Spinal cord (tissue), 10 donors: Measurements from ENCODE around the gene MX1. TPM values are rescaled to one million over a fixed set of nuclear protein-coding genes. Genes with fewer than 3 reads are reported as not detected.

Experiments
- DNase-seq, 6 donors: peaks; one replicate each; pipeline versions ENCODE4 v3.0.0 to v3.0.0-alpha.2; 2013 to 2015; ENCODE audit warnings: low spot score in 6 of 6, low read depth in 4 of 6
- H3K27ac ChIP-seq: one replicate; pipeline ENCODE4 v1.5.1; 2013; ENCODE audit warnings: low read depth, low read length, control low read depth
- H3K27me3 ChIP-seq: one replicate; pipeline ENCODE4 v1.6.1; 2013; ENCODE audit warnings: low read length; ENCODE audit not compliant: control insufficient read depth, insufficient read depth
- H3K36me3 ChIP-seq: one replicate; pipeline ENCODE4 v1.6.1; 2013; ENCODE audit warnings: low read length; ENCODE audit not compliant: control insufficient read depth, insufficient read depth
- H3K4me1 ChIP-seq: one replicate; pipeline ENCODE4 v1.6.1; 2013; ENCODE audit warnings: low read length; ENCODE audit not compliant: control insufficient read depth, insufficient read depth
- H3K4me3 ChIP-seq: one replicate; pipeline ENCODE4 v1.5.1; 2013; ENCODE audit warnings: low read depth, low read length, control low read depth
- H3K9me3 ChIP-seq: one replicate; pipeline ENCODE4 v1.6.1; 2013; ENCODE audit warnings: low read length; ENCODE audit not compliant: control insufficient read depth, insufficient read depth
- WGBS: methylation state at CpG from one replicate; pipeline ENCODE4 v1.1.5; 2013; ENCODE audit warnings: missing lambda C conversion rate; ENCODE audit not compliant: insufficient coverage; 5-methylcytosine and 5-hydroxymethylcytosine counted together
- long read RNA-seq, 4 donors: transcript quantifications; one replicate each; lab custom pipeline, GENCODE V29; 2026
- polyA plus RNA-seq, 2 donors: library from polyadenylated mRNA; unstranded; fragments of 120-200 nt; gene quantifications; one replicate each; pipeline ENCODE4 v1.2.1, GENCODE V29; 2013; ENCODE audit not compliant: insufficient read length in 2 of 2
- total RNA-seq, 2 donors: library from RNA; depleted of rRNA in 1 of 2; stranded (reverse); fragments of 120-200 nt in 1 of 2; fragments of >200 nt in 1 of 2; gene quantifications; one replicate each; pipeline versions ENCODE4 v1.2.3 to v1.2.4, GENCODE V29; 2013 to 2014
- donor health status: healthy.

Gene MX1
- 10 to 100 TPM; 33.3 to 37.4 TPM for total RNA-seq
- polyA plus RNA-seq = 10 to 100 TPM; 16.0 to 17.8 TPM
- long read RNA-seq, donor 1, partial matches to known transcripts = 0 of 2 reads
- long read RNA-seq, donor 1, other reads (novel, unspliced or antisense) = 0 of 2 reads
- long read RNA-seq, donor 2 = 0 reads
- long read RNA-seq, donor 3 = 0 reads
- long read RNA-seq, donor 4, partial matches to known transcripts = 0 of 1 reads
- long read RNA-seq, donor 4, other reads (novel, unspliced or antisense) = 0 of 1 reads

DNA sequence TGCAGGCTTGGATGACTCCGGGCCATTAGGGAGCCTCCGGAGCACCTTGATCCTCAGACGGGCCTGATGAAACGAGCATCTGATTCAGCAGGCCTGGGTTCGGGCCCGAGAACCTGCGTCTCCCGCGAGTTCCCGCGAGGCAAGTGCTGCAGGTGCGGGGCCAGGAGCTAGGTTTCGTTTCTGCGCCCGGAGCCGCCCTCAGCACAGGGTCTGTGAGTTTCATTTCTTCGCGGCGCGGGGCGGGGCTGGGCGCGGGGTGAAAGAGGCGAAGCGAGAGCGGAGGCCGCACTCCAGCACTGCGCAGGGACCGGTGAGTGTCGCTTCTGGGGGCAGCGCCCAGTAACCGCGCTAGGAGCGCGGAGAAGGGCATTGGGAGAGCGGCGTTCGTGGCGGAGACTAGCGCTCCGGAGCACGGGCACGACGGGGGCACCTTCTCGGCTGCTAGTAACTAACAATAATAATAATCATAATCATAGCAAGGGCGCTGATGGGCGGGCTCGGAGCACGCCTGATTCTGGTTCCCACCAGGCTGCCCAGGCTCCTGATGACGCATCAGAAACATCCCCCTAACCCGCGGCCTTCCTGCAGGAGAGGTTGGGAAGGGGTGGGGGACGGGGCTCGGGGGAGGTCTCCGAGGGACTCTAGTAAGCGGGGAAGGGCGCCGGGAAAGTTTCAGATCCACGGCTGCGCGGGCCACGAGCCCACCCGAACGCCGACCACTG lies at the start of gene MX1:
Gene MX1, plus strand, starts transcription at position 286 of the 722 bp plus-strand sequence. CDS start 5,832 bp downstream, outside the sequence.
- no peak within 1 kb of the TSS for H3K27ac ChIP-seq

DNA sequence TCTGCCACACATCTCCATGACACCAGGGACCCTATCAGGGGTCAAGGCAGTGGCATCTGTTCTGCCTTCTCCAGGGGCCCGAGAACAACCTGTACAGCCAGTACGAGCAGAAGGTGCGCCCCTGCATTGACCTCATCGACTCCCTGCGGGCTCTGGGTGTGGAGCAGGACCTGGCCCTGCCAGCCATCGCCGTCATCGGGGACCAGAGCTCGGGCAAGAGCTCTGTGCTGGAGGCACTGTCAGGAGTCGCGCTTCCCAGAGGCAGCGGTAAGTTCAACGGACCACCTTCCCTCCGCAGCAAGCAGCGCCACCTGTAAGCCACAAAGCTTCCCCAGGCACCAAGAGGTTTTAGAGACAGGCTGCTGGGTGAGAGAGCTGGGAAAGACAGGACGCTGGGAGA lies 48.3 kb upstream of the MX1 start:
- WGBS = 81% methylated on average over 12 of the region's 16 CpGs
- H3K4me1 ChIP-seq = no peaks in the 10 kb centered on the region
- H3K9me3 ChIP-seq = no peaks in the 10 kb centered on the region
- DNase-seq = no peak
- H3K27me3 ChIP-seq = no peaks in the 10 kb centered on the region
- H3K36me3 ChIP-seq = no peaks in the 10 kb centered on the region
- H3K27ac ChIP-seq = no peak overlapping the region
- H3K4me3 ChIP-seq = no peak overlapping the region

More for the DNA sequence above, at the start of gene MX1:
- H3K27me3 ChIP-seq = peaks cover 17% of the 10 kb centered on the region
- H3K9me3 ChIP-seq = no peaks in the 10 kb centered on the region
- H3K4me1 ChIP-seq = peaks cover 23% of the 10 kb centered on the region
- 2% methylated on average over 58 of the region's 65 CpGs for WGBS
- H3K36me3 ChIP-seq = no peaks in the 10 kb centered on the region
- DNase-seq = peak in 4 of 6 donors; percentile 7 to 57 (median 30)
- H3K4me3 ChIP-seq = peak within 1 kb of the TSS; percentile 76

GRCh38 chr21:41378849-41379248 lies 47.2 kb upstream of the MX1 start:
- no peak for DNase-seq
- Histone ChIP-seq H3K4me1 (no peaks in the 10 kb centered on the region), H3K4me3 (no peak overlapping the region), H3K27me3 (no peaks in the 10 kb centered on the region), H3K27ac (no peak overlapping the region), H3K9me3 (no peaks in the 10 kb centered on the region), H3K36me3 (no peaks in the 10 kb centered on the region)
- WGBS = 79% methylated on average over 6 of the region's 8 CpGs

- H3K36me3 ChIP-seq = no peaks in the 10 kb centered on the region
- no peak for DNase-seq
- no peak overlapping the region for H3K4me3 ChIP-seq
- H3K4me1 ChIP-seq = no peaks in the 10 kb centered on the region
- 92% methylated on average over 11 of the region's 12 CpGs for WGBS
- no peak overlapping the region for H3K27ac ChIP-seq
- no peaks in the 10 kb centered on the region for H3K9me3 ChIP-seq
- no peaks in the 10 kb centered on the region for H3K27me3 ChIP-seq
These were observed 46.1 kb upstream of the MX1 start for GRCh38 chr21:41379901-41380300.

DNA sequence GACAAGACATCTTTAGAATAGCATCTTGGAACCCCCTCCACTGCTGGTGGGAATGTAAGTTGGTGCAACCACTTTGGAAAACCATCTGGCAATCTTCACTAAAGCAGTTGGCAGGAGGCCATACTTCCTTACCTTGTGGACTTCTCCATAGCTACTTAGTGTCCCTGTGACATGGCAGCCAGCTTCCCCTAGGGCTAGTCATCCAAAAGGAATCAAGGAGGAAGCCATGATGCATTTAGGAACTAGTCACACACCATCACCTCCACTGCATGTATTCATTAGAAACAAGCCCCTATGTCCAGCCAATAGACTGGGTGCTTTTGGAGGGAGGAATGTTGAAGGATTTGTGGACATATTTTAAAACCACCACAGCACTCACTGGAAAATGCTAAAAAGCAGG lies 44.3 kb upstream of the MX1 start:
- Histone ChIP-seq H3K36me3 (no peaks in the 10 kb centered on the region), H3K4me1 (peaks cover 5% of the 10 kb centered on the region), H3K27ac (no peak overlapping the region), H3K9me3 (no peaks in the 10 kb centered on the region), H3K27me3 (no peaks in the 10 kb centered on the region), H3K4me3 (no peak overlapping the region)
- DNase-seq = no peak

DNA sequence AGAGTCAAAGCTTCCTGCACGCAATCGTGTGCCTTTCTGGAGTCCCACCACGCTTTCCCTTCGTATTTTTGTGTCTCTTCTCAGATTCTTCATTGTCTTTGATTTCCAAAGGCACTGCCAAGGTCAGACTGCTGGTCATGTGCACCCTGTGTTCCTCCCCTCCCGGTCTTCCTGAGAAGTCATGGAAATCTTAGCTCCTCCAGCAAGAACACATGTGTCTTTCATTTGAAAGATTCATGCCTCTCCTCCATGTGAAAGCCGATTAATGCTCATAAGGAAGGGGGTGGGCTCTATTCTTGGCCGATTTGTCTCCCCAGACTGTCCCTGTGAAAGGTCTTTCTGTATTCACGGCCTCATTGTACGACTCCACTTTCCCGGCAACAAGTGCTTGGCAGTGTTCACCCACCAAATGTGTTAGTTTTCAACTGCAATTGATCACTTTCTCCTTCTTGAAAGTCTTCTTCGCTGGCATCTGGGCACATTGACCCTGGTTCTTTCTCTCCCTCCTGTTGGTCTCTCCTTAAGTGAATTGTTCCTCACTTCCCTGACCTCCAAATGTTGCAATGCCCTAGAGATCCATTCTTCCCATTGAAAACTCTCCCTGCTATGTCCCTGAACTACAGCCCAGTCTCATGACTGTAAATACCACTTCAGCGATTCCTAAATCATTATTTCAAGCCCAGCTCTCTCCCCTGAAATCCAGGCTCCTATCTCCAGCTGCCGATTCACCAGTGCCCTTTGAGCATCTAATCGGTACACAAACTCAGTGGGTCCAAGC lies 38.8 kb upstream of the MX1 start:
- Histone ChIP-seq H3K9me3 (no peaks in the 10 kb centered on the region), H3K4me1 (peaks cover 16% of the 10 kb centered on the region), H3K27ac (peak overlapping the region; percentile 91), H3K4me3 (no peak overlapping the region), H3K27me3 (no peaks in the 10 kb centered on the region), H3K36me3 (no peaks in the 10 kb centered on the region)
- WGBS = 50% methylated on average over 12 of the region's 14 CpGs
- peak; percentile 13 to 68 (median 32) for DNase-seq

GRCh38 chr21:41387824-41388223 lies 38.2 kb upstream of the MX1 start:
- WGBS = 90% methylated on average over 8 of the region's 8 CpGs
- H3K27ac ChIP-seq = peak overlapping the region; percentile 91

GRCh38 chr21:41388259-41388658 lies 37.8 kb upstream of the MX1 start:
- Histone ChIP-seq H3K36me3 (no peaks in the 10 kb centered on the region), H3K27ac (peak overlapping the region; percentile 91), H3K27me3 (no peaks in the 10 kb centered on the region), H3K4me1 (peaks cover 16% of the 10 kb centered on the region), H3K9me3 (no peaks in the 10 kb centered on the region), H3K4me3 (no peak overlapping the region)
- 95% methylated on average over 14 of the region's 14 CpGs for WGBS
- no peak for DNase-seq

More at GRCh38 chr21:41387824-41388223, 38.2 kb upstream of the MX1 start:
- Histone ChIP-seq H3K36me3 (no peaks in the 10 kb centered on the region), H3K9me3 (no peaks in the 10 kb centered on the region), H3K4me3 (no peak overlapping the region), H3K27me3 (no peaks in the 10 kb centered on the region), H3K4me1 (peaks cover 16% of the 10 kb centered on the region)
- no peak for DNase-seq

- WGBS = 92% methylated on average over 13 of the region's 17 CpGs
- peaks cover 16% of the 10 kb centered on the region for H3K4me1 ChIP-seq
- no peak for DNase-seq
- no peaks in the 10 kb centered on the region for H3K9me3 ChIP-seq
- no peaks in the 10 kb centered on the region for H3K36me3 ChIP-seq
- no peak overlapping the region for H3K27ac ChIP-seq
- no peak overlapping the region for H3K4me3 ChIP-seq
- H3K27me3 ChIP-seq = no peaks in the 10 kb centered on the region
These were observed 35.9 kb upstream of the MX1 start for GRCh38 chr21:41390043-41390639.
